GM18870 (cell line): ENCODE measurements around the gene MYH7.

Experiments
- ATAC-seq: cut with Tn5 transposase; IDR thresholded peaks from one replicate; pipeline ENCODE4 v1.9.1; 2021; ENCODE audit warnings: moderate library complexity; ENCODE audit not compliant: unreplicated experiment

The MYH7 gene

DNA sequence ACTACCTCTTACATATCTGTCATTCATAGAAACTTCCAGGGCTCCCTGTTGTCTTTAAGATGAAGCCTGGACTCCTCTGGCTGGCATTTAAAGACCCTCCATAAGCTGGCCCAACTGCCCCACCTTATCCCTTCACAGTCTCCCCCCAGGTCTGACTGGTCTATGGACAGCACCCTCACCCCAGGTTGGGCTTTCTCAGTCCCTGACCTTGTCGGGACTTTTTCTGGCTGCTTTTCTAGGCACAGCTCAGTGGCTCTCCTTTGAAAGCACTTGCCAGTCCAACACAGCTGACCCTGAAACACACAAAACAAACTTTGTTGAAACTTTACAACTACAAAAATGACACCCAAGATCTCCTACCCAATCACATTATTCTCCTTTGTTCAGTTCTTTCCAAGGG, 13.9 kb upstream of the MYH7 start:
- no peak for ATAC-seq

DNA sequence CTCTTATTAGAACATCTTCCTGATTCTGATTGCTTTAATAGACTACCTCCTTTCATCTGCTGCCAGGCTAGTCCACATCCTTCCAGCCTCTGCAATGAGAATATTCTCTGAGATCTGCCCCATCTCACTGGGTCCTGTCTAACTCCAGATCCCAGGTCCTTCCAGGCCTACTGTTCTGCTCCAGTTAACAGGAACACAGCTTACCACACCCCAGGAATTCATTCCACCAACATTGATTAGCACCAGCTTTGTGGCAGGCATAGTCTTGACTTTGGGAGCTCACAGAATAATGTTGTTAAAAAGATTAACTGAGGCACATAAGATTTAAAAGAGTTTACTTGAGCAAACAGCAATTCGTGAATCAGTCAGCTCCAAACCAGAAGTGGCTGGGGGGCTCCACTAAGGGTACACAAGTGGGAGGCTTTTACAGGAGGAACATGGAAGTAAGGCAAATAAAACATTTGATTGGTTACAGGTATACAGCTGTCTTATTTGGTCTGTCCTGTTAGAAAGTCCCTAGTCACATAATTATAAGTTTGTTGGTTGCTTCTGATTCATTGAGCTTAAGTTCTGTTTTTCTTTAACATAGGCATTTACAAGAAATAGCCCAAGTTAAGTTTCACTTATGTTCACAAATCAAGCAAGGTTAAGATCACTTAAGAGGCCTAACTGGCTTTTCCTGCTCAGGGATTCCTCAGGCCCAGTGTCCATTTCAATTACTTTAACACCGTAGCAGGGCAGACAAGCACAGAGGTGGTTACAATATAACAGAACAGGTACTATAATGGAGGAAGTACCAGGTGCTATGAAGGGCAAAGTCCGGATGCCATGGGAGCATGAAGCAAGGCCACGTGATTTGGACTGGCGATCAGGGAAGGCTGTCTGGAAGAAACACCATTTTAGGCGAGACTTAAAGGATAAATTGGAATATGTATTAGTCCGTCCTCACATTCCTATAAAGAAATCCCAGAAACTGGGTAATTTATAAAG, 12.2 kb upstream of the MYH7 start:
- ATAC-seq: no peak

DNA sequence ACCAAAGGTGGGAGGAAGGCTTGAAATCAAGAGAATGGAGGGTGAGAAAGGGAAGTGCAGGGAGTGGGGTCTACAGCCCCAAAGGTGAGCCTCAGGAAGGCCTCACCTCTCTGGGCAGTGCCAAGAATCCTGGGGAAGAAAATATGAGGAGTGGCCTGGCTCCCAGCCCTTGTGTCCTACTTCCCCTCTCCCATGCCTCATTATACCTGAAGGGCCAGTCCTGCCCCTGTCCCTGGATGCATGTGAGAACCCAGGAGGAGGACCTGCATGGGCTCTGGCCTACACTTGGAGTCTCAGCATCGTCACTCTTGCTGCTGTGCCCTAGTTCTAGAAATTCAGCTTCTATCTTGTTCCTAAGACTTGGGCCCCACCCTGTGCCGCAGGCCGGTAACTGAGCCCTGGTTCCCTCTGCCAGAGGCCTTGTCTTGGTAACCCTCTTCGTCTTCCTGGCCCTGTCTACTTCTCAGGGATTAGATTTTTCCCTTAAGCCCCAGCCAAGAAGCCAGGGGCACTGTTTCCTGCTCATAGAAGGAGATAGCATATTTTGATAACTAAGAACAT, 10.9 kb upstream of the MYH7 start:
- no peak for ATAC-seq

DNA sequence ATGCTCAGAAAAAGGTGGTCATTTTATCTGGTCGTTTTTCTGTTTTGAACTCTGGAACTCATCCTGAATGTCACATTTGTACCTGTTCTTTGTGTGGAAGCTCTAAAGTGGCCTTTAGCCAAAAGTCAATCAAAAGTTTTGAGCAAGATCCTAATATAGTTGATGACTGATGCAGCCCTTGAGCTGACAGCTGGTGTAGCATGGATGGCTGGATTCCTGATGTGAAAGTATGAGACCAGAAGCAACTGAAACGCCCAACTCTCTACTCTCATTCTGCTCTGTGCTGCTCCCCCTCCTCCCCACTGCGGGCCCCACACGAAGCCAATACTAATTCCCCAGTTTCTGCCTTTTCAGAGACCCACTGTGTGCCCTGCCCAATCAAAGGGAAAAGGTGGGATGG, 10.3 kb upstream of the MYH7 start:
- no peak for ATAC-seq

DNA sequence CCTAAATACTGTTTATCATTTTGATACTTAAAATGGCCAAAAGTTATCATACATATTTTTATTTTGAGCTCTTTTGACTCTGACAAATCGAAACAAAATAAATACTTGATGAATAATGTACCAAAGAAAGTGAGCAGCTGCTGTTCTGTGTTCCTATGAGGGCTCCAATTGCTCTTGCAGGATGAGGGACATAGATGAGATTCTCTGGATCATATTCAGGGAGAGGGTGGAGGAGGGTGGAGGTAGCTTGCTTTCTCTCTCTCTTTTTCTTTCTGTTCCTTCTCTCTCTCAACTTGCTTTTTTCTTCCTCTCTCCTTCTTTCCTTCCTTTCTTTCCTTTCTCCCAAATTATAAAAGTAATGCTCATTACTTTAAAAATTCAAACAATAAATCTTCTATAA, 8.9 kb upstream of the MYH7 start:
- no peak for ATAC-seq

DNA sequence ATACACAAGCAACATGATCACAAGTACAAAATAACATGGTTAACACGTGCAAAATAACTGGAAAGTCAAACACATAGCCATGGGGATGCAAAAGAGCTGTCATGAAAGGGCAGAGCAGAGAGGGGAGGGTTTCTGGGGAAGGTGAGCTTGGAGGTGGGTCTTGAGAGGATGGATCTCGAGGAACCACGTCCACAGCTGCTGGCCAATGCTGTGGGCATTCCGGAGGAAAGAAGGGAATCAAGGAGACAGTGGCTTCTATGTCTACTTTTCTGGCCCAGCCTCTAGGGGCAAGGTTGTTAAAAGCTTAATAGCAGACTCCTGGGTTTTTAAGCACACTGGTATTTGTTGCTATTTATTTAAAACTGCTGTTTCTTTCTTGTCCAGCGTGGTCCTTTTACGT, 8.4 kb upstream of the MYH7 start:
- no peak for ATAC-seq

DNA sequence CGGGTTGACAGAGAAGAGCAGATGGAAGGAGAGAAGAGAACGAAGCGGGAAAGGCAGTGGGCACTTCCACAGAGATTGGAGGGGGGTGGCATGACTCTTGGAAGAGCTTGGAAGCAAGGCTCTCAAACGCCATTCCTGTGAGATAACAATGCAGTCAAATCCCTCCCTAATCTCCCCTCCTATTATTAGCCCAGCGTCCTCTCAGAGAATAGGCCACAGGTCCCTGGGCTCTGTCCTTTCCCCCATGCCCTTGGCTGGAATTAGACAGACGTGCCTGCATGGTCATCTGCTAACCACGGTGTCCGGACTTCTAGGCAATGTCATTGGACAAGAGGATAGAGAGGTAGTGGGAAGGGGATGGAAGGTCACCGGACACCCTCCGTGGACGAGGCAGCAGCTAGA, 8.0 kb upstream of the MYH7 start:
- ATAC-seq: no peak

DNA sequence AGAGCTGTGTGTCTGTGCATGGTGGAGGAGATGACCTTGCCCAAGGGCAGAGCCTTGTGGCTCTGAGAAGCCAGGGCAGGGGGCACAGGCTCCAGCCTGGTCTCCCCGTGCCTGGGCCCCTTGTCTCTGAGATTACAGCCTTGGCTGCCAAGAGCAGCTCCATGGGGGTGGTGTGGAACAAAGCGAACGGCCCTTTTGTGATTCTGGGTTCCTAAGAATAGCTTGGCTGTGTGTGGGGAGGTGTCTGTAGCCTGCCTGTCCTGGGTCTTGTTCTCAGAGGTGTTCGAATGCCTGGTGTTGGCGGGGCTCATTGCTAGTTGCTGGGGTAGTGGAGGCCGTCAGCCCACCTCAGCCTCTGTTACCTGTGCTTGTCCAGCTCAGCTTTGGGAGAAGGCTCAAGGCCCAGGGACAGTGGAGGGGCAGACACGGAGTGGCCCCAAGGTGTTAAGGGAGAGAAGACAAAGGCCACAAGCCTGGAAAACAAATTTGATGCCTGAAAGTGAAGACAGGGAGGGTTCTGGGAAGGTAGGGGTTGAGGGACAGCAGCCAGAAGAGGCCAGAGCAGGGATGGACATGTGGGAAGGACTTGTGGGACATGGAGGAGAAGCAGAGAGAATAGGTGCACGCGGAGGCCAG, 7.4 kb upstream of the MYH7 start:
- ATAC-seq: no peak

DNA sequence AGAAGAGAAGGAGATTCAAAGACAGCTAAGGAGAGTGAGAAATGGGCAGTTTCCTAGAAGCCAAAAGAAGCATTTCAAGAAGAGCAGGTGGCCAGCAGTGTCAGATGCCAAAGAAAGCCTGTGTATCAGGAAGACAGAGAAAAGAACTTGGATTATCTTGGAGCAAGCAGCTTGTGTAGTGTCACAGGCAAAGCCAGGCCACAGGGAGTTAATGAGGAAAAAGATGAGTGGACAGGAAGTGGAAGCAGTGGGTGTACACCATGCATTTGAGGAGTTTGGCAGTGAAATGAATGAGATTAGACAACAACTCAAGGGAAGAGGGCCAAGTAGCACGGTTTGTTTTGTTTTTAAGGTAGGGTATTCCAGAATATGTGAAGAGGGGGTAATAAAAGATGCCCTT, 5.6 kb upstream of the MYH7 start:
- no peak for ATAC-seq

DNA sequence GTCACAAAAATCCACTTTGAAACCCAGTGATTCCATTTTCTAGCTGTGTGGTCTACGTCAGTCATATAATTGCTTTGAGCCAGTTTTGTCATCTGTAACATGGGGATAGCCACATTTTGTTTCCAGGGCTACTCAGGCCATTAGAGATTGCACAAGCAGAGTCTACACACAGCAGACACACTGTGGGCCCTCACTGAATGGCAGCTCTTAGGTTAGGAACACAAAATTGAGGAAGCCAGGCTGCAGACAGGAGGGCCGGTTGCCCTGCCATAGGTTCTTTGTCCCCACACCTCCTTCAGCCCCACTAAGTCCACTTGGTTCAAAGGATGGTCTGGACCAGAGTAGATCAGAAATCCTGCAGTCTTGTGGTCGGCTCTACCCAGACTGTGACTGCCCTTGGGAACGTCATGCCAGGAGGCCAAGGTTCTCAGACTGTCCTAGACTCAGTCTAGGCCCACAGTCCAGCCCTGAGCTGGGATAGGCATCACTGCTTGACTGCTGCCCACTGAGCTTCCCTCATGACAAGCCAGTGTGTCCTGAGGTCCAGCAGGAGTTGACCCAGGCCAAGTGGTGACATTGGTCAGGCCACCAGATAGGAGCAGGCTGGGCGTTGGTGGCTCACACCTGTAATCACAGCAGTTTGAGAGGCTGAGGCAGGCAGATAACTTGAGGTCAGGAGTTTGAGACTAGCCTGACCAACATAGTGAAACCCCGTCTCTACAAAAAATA, 3.8 kb upstream of the MYH7 start:
- ATAC-seq: no peak

DNA sequence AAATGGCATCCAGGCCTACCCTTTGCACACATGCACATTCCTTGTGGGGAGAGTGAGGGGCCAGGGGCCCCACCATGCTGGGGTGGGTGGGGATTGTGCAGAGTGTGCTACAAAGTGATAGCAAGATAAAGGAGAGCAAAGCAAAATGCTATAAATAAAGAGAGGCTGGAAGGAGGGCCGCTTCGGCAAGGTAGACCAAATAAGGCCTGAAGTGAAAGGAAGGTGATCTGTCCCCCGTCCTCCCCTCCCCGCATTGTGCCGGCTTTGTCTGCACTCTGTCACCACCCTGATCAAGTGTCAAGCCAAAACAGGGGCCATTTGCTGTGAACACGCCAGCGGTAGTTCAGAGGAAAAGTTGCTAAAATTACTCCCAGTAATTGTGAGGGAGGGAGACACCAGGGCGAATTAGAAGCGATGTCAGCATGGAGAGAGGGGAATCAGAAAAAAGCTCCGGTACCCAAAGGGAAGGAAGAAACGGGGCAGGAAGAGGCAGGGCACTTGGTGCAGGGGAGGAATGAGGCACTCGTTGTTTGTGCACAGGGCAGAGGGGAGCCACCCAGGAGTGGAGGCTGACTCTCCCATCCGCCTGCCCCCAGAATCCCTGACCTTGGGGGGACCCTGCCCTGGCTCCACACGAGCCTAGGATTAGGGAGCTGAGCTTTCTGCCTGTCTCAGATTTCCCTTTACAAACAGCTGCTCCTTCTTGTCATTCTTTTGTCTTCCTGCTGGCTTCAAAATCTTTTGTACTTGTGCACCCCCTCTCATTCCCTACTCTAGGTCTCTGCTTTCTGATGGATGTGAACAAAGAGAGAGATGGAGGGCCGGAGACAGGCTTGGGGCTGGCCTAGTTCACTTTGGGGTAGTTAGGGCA, 2.9 kb upstream of the MYH7 start:
- no peak for ATAC-seq

DNA sequence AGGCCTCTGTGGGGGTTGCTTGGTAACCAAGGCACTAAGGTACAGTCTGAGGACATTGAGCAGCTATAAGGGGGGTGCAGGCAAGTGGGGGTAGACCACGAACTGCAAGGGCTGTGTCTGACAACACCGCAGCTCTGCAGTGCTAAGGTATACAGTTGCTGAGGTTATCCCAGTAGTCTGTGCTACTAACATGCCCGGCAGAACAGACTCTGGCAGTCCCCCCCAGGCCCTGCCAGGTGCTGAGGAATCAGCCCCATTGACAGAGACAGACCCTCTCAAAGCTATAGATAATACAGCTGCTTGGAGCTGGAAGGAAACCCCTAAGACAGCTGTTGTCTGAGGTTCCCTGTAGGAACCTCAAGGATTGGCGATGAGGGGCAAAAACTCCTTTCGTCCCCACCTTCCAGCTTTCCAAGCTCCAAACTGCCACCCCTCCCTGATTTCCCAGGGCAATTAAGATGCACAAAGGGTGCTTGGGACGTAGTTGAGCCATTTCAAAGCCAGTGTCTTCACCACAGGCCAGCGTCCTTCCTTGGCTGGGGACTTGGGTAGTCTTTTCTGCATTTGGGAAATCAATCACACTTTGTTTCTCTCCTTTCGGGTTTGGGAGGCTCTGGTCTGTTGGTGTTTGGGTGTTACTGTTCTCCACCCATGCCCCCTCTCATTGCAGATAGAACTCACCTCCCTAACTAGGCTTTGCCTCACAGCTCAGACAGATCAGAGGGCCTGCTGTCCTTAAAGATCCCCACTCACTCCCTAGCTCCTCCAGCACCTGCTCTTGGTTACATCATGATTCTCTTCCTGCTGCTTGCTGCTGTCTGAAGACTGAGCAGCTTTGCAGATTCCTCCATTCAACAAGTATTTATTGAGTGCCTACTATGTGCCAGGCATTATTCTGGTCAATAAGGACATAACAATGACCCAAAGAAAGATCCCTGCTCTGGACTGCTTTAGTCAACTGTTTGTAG, 2.0 kb upstream of the MYH7 start:
- no peak for ATAC-seq

DNA sequence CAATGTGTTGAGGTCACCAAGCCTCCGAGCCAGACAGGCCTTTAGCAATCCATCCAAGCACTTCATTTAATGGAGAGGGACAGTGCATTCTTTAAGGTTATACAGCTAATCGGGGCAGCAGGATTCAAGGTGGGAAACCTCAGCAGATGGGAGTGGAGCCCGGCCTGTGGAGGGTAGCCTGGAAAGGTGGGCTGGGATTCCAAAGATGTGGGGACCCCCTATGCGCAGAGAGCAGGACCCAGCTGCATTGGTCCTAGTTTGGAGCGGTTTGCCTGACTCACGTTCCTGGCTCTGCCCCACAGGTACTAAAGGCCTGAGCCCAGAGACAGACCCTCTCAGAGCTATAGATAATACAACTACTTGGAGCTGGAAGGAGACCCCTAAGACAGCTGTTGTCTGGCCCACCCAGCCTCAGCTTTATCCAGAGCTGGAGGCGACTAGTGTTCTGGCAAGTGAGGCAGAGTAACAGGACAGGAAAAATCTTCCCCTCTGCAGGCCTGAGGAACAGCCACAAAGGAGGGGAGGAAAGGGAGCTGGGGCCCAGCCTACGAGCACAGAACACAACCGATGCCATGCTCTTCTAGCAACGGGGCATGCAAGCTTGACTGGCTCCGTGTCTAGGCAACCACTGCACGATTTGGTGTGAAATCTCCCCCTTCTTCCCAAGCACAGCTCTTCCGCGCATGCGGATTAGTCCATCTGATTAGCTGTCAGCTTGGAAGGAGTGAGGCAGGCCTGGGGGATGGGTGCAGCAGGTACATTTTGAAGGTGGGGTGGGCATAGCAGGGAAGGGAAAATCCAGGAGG, 1.1 kb upstream of the MYH7 start:
- no peak for ATAC-seq

DNA sequence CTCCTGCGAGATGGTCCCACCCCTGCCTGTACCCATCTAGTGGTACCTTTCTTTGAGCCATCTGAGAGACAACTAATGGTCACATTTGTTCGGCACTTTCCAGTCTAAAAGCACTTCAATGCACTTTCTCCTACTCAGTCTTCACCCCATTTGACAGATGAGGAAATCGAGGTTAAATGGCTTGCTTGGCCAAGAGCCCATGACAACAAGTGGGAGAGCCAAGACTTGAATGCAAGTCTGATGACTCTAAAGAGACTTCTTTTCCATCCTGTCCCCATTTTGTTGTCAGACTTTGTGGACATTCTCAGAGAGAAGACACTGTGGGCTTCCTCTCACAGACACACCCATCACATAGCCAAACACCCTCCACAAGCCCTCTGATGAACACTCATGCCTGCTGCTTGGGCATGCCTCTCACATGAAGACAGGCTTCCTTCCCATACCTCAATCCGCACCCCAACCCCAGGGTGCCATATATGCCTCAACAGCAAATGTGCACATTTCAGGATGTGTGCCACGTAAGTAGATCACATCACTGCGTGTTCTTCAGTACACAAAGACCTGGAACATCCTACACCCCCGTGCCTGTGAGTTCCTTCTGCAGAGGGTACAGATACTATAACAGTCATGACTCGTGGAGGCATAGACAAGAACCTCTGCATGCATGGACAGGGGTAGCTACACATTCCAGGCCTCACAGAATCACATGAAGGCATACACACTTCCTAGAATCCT, 805 bp downstream of the MYH7 start:
- ATAC-seq: no peak

DNA sequence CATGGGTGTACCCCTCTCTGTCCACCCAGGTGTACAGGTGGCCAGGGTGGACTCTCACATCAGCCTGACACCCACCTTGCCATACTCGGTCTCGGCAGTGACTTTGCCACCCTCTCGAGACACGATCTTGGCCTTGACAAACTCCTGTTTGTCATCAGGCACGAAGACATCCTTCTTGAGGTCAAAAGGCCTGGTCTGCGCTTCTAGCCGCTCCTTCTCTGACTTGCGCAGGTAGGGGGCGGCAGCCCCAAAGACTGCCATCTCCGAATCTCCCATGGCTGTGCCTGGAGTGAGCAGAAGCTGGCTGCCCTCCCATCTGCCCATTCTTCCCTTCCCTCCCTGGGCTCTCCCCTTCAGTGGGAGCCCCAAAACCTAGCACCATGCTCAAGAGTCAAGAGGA, 2.0 kb downstream of the MYH7 start:
- ATAC-seq: no peak

DNA sequence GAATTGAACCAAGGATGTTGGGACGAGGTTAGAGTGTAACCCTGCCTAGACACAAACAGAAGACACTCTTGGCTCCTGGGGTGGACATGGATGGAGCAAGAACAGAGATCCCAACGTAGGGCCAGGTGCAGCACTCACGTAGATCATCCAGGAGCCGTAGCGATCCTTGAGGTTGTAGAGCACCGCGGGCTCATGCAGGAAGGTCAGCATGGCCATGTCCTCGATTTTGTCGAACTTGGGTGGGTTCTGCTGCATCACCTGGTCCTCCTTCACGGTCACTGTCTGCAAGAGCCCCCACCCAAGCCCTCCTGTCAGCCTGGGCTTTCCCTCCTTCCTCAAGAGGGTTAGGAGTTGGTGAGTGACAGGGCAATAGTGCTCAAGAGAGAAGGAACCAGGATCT, 2.5 kb downstream of the MYH7 start:
- no peak for ATAC-seq

DNA sequence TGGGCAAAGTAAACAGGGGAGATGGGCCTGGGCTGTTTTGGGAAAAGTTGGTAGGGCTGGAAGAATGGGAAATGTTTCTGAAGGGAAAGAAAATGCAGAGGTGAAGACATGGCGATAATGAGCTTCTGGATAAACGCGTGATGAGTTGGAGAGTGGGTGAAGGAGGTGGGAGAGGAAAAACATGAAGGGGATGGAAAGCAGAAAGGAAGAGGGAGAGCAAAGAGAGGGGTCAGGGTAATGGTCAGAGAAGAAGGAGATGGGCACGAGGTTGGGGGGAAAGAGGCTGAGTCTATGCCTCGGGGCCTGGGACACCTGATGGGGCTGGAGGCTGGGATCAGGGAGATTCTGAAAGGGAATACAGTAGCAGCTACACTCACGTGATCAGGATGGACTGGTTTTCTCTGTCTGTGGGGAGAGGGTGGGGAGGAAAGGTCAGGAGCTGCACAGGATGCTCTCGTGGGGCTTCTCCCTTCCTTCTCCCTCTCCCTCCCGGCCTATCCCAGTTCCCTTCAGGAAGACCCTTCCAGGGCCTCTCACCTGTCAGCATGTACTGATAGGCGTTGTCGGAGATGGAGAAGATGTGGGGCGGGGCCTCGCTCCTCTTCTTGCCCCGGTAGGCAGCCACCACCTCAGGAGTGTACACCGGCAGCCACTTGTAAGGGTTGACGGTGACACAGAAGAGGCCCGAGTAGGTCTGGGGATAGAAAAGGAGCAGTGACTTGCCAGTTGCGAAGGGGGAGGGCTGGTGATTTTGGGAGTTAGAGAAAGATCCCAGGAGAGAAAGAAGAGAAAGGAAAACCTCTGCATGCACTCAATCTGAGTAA, 3.1 kb downstream of the MYH7 start:
- ATAC-seq: no peak
